Fibroblast of pulmonary artery (primary cell): ENCODE measurements around the gene DHCR7.

Experiments
- DNase-seq: peaks from one replicate; pipeline ENCODE4 v3.0.0-alpha.2; 2010; ENCODE audit warnings: low read depth
- H3K4me3 ChIP-seq: replicated peaks from 2 replicates; pipeline ENCODE4 v1.5.1; 2011; ENCODE audit warnings: low read depth, mild to moderate bottlenecking, control low read depth, low read length, moderate library complexity
- TF ChIP-seq, protein P1 (sequence below): IDR thresholded peaks from 2 replicates; pipeline ENCODE4 v1.5.1; 2011; ENCODE audit warnings: mild to moderate bottlenecking, control low read depth, low read length, inconsistent platforms; ENCODE audit errors: missing control alignments

DHCR7 gene

DNA sequence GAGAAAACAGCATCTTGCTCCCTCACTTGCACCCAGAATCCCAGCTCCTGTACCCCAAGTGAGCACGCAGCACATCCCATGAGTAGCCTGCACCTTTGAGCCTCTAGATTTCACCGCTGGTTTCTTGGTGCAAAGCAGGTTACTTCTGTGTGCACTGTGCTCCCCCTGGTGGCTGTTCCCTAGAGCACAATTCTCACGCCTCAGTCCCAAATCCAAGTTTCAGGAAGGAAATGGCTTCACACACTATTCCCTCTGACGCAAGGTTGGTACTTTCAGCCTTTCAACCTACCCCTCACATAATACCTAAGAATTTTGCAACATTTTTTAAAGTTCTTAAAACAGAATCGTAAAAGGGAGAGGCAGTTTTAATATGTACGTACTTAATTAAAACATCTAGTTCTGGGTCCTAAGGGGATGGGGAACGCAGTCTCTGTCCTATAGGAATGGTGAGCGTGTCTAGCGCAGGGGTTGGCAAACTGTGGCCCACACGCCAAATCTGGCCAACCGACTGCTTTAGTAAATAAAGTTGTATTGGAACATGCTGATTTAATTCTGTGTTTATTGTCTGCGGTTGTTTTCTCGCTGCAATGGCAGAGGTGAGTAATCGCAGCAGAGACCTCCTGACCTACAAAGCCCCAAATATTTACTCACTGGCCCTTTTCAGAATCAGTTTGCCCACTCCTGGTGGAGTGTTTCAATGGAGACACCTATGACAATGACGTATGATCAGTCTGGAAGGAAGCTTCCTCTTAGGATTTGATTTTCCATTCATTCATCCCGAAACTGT is 27.5 kb downstream of the DHCR7 start:
- no peak overlapping the region for H3K4me3 ChIP-seq
- TF ChIP-seq, protein P1, sequence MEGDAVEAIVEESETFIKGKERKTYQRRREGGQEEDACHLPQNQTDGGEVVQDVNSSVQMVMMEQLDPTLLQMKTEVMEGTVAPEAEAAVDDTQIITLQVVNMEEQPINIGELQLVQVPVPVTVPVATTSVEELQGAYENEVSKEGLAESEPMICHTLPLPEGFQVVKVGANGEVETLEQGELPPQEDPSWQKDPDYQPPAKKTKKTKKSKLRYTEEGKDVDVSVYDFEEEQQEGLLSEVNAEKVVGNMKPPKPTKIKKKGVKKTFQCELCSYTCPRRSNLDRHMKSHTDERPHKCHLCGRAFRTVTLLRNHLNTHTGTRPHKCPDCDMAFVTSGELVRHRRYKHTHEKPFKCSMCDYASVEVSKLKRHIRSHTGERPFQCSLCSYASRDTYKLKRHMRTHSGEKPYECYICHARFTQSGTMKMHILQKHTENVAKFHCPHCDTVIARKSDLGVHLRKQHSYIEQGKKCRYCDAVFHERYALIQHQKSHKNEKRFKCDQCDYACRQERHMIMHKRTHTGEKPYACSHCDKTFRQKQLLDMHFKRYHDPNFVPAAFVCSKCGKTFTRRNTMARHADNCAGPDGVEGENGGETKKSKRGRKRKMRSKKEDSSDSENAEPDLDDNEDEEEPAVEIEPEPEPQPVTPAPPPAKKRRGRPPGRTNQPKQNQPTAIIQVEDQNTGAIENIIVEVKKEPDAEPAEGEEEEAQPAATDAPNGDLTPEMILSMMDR: peak; percentile 64
- peak; percentile 60 for DNase-seq

DNA sequence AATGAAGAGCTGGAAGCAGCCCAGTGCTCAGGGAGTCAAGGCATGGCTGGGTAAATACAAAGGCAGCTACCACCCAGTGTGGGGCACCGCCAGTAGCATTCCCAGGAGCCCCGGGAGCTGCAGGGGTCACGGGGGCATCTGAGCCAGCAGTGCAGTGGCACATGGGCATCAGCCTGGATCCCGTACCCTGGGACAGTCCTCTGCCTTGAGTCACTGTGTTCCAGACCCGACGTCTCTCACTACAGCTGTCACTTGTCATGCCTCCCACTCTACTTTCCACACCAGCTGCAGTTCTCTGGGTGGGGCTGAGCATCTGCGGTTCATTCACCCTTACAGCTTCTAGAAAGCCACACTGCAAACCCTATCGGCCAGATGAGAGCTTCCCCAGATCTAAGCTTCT is 29.6 kb downstream of the DHCR7 start:
- no peak overlapping the region for H3K4me3 ChIP-seq
- DNase-seq: no peak
- TF ChIP-seq, protein P1: no peak

DNA sequence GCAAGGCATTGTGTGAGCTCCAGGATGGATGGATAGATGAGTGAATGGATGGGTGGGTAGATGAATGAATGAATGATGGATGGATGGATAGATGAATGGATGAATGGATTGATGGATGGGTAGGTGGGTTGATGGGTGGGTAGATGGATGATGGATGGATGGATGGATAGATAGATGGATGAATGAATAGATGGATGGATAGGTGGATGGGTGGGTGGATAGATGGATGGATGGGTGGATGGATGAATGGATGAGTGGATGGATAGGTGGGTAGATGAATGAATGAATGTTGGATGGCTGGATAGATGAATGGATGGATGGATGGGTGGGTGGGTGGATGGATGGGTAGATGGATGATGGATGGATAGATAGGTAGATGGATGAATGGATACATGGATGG is 33.5 kb downstream of the DHCR7 start:
- TF ChIP-seq, protein P1: no peak
- no peak overlapping the region for H3K4me3 ChIP-seq
- DNase-seq: no peak

DNA sequence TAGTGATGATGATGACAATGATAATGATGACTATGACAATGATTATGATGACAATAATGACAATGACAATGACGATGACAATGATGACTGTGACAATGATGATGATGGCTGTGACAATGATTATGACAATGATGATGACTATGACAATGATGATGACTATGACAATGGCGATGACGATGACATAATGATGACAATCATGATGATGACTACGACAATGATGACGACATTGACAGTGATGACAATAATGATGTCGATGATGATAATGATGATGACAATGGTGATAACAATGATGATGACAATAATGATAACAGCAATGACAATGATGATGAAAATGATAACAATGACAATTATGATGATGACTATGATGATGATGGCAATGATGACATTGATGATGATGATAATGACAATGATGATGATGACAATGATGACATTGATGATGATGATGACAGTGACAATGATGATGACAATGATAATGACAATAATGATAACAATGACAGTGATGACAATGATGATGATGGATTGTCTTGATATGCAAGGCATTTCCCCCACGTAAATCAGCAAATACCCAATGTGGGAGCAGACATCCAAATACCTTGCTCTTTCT is 37.7 kb downstream of the DHCR7 start:
- TF ChIP-seq, protein P1: no peak
- H3K4me3 ChIP-seq: no peak overlapping the region
- no peak for DNase-seq

DNA sequence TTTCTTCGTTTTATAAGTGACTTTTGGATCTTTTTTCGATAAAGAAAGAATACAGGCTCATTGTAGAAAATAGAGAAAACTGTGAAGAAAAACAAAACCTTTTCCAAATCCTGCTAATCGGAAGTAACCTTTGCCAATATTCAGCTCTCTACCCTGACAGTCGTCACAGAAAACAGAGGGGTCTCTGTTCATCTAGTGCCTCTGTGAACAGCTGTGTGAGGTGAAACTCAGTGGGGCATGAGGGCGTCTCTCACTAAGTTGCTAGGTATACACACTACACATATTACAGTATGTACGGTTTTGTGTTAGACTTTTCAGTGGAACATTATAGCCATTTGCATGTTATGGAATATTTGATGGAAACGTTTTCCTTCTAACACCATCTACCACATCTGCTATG is 39.4 kb downstream of the DHCR7 start:
- TF ChIP-seq, protein P1: no peak
- no peak for DNase-seq
- H3K4me3 ChIP-seq: no peak overlapping the region

DNA sequence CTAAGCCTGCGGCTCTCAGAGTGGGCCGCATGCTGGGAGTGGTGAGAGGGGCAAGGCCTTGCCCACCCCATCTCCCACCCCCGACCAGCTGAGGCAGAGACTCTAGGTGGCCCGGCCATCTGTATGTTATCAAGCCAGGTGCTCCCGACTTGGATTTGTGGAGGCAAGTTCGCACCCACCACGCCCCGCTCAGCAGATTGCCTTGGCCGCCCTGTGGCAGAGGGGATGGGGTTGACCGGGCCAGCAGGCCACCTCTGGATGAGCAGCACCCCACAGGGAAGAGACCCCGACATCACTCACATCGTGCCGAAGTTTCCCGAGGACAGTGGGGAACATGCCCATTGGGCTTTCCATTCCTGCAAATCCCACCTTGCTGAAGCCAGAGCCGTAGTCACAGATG is 40.8 kb downstream of the DHCR7 start:
- no peak for DNase-seq
- no peak overlapping the region for H3K4me3 ChIP-seq

More for the DNA sequence above, 40.8 kb downstream of the DHCR7 start:
- TF ChIP-seq, protein P1: no peak
